Body of pancreas (tissue), 4 donors: ENCODE results near the gene FBXO3.

Experiments used
- CTCF ChIP-seq, 7 experiments: fragments of 450-650 bp in 4 of 7; fragments of 200-600 bp in 3 of 7; sonication (generic) in 3 of 7; IDR thresholded peaks; one replicate each; pipeline ENCODE4 v1.5.1; 2016 to 2019; ENCODE audit warnings: antibody characterized with exemption in 7 of 7
- POLR2A ChIP-seq, 3 donors: fragments of 450-650 bp; IDR thresholded peaks; one replicate each; pipeline ENCODE4 v1.6.1; 2016; ENCODE audit warnings: antibody characterized with exemption in 3 of 3, mild to moderate bottlenecking in 2 of 3

GRCh38 chr11:33713151-33713855 lies 61.0 kb downstream of the FBXO3 start:
- no peak for TF ChIP-seq CTCF (IDR thresholded peaks at IDR 0.05)
- TF ChIP-seq POLR2A (IDR thresholded peaks at IDR 0.05), result no peak
